GM18520 (cell line): ENCODE results near the gene TEX264.

Experiments used
- ATAC-seq: cut with Tn5 transposase; IDR thresholded peaks from one replicate; pipeline ENCODE4 v1.9.1; 2021; ENCODE audit not compliant: unreplicated experiment

TEX264 gene

GRCh38 chr3:51691949-51692348 is 20.9 kb downstream of the TEX264 start:
- ATAC-seq = no peak

- ATAC-seq = no peak
These were observed 21.9 kb downstream of the TEX264 start for GRCh38 chr3:51692980-51693395.

DNA sequence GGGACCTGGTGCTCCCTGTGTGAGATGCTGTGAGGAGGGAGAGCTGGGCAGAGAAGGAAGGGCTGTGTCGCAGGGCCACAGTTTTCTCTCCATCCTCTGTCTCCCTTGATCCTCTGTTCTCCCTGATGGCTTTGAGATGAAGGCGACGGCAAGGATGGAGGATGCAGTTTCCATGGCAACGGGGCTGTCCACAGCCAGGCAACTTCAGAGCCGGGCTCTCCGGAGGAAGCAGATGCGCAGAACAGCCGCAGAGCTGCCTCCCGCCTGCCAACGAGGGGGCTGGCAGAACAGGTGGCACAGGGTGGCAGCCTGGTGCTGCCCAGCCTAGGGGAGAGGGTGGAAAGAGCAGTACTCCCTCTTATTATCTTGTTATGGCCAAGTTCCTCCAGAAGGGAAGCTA is 25.9 kb downstream of the TEX264 start:
- no peak for ATAC-seq

DNA sequence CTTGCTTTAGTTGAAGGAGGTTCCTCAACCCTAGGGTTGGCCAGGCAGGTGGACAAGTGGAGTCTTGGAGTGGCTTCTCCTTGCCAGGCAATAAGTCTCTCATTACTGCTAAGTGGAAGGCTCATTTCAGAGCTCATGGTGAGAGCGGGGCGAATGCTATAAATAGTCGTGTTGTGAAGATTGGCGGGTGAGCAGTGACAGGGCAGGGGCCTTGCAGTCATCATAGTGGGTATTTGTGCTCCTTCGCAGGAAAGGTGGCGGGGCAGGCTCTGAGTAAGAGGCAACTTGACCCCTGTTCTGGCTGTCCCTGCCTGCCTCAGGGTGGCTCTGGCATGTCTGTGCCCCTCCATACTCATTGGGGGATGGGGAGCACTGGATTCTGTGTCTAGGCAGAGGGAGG is 27.2 kb downstream of the TEX264 start:
- ATAC-seq = no peak

DNA sequence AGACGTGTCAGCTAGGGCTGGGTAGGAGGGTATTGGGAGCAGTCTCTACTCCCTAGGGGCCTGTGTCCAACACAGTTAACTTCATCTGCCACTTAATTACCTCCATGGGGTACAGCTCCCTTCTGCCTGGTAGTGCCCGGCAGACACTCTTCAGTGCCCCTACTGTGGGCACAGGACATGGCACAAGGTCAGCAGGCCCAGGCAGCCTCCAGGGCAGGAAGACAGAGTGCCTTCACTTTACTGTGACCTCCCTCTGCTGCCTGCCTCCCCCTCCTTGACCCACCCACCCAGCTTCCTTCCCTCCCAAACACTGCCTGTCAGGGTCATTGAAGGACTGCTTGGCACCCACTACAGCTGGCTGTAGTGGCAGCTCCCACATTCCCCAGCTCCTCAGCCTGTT is 29.4 kb downstream of the TEX264 start:
- no peak for ATAC-seq

DNA sequence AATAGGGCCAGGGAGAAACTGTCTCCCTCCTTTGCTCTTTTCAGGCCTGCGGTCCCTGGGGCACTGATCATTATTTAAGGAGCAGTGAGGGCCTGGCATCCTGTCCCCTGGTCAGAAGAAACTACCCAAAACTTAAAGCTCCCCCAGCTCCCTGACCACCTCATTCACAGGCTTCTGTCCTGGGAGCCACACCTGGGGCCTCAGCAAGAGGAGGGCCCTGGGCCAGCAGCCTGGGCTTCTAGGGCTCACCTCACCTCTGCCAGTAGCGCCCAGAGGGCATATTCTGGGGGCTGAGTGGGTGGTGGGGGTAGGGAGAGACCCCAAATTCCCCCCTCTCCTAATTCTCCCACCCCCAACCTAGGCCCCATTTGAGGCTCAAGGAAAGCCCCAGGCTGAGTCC is 31.1 kb downstream of the TEX264 start:
- no peak for ATAC-seq

DNA sequence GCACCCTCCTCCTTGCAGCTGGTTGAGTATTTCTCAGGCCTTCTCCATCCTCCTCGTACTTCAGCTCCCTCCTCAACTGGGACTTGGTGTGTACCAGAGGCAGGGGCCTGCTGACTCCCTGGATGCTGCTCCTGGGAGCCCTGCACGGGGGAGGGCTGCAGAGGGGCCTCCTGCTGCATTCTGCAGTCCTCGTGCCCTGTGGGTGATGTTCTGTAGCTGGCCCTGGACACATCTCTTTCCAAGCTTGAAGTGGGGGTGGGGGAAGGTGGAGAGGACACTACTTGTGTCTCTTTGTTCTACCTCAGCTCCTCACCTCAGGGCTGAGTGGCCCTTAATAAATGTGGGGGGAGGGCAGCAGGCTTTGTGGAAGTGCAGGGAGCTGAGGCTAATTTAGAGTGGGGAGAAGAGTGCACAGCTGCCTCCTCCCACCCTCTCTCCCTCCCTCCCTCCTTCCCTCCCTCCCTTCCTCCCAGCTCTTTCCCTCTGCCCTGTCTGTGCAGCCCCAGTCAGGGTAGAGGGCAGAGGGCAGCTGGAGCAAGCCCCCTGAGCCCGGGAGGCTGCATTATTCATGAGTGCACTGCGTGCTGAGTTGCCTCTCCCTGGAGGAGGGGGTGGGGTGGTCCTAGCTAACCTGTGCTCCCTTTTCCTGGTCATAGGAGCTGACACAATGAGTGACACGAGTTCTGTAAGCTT is 32.2 kb downstream of the TEX264 start:
- no peak for ATAC-seq

- no peak for ATAC-seq
These were observed 32.9 kb downstream of the TEX264 start for GRCh38 chr3:51703761-51704510.

DNA sequence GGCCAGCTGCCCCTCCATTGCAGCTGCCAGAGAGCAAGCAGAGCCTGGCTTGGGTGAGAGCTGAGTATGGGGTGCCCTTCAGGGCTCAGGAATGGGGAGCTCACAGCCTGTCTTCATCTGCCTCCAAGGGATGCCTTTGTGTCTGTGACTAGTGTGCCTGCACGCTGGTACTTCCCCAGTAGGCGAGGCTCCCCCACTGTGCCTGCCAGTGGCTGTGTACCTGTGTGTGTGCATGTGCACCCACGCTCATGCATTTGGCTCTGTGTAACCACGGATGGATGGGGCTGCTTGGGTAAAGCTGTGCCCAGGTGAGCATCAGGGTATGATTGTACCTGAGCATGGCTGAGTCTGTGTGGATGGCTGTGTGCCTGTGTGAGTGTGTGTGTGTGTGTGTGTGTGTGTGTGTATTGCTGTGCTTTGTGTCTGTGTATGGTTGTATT is 33.5 kb downstream of the TEX264 start:
- no peak for ATAC-seq

- no peak for ATAC-seq
These were observed 34.4 kb downstream of the TEX264 start for GRCh38 chr3:51705276-51706020.

DNA sequence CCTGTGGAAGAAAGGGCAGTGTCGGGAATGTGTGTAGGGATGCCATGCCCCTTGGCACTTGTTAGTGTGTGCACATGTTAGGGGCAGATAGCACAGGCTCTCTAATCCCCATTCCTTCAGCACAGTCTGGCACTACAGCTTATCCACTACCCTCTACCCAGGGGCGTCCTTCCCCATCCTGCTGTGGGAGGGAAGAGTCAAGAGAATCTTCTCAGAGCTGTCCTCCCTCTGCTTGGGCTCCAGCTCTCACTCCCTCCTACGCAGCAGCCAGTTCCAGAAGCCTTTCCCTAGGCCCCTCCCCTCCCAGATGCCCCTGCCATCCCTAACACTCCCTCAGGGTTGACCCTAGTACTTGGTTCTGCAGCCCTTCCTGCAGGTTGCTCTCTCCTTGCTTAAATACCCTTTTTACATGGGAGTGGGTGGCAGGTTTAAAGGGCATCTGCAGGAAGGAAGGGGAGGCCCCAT is 35.0 kb downstream of the TEX264 start:
- no peak for ATAC-seq

GRCh38 chr3:51706788-51707731 is 36.0 kb downstream of the TEX264 start, which contains the start of gene GRM2:
Gene GRM2 (plus strand): TSS chr3:51707068. CDS start chr3:51708984, 1,916 bp downstream.
- ATAC-seq = no peak

GRCh38 chr3:51708216-51708845 is 37.3 kb downstream of the TEX264 start:
- no peak for ATAC-seq

DNA sequence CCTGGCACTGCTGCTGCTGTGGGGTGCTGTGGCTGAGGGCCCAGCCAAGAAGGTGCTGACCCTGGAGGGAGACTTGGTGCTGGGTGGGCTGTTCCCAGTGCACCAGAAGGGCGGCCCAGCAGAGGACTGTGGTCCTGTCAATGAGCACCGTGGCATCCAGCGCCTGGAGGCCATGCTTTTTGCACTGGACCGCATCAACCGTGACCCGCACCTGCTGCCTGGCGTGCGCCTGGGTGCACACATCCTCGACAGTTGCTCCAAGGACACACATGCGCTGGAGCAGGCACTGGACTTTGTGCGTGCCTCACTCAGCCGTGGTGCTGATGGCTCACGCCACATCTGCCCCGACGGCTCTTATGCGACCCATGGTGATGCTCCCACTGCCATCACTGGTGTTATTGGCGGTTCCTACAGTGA is 38.0 kb downstream of the TEX264 start:
- no peak for ATAC-seq

GRCh38 chr3:51709675-51710074 is 38.6 kb downstream of the TEX264 start:
- no peak for ATAC-seq

DNA sequence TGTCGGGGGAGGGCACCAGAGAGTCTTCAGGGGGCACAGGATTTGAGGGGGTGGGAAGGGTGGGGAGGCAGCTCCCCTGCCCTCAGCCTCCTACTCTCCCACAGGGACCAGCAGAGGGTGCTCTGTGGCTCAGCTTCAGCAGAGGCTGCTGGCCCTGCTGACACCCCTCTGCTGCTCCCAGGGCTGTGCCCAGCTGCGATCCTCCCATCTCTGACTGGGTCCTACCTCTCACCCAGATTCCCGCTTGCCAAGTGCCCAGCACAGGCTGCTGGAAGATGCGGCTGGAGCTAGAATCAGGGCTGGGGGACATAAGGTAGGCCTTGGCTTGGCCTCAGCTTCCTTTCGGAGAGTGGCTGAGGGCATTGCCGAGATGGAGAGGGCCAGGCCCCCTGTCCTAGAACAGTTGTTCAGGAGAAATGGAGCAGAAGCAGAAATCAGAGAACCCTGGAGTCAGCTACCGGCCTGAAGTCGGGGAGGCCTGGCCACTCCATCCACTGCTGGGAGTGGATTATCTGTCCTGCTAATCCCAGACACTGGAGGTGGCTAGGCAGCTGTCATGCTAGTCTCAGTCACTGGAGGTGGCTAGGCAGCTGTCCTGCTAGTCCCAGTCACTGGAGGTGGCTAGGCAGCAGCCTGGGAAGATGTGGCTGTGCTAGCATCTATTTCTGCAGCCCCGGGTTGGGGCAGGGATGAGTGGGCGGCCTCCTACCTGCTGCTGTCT is 39.7 kb downstream of the TEX264 start:
- ATAC-seq = no peak

- ATAC-seq = no peak
These were observed 40.4 kb downstream of the TEX264 start for GRCh38 chr3:51711352-51712037.

DNA sequence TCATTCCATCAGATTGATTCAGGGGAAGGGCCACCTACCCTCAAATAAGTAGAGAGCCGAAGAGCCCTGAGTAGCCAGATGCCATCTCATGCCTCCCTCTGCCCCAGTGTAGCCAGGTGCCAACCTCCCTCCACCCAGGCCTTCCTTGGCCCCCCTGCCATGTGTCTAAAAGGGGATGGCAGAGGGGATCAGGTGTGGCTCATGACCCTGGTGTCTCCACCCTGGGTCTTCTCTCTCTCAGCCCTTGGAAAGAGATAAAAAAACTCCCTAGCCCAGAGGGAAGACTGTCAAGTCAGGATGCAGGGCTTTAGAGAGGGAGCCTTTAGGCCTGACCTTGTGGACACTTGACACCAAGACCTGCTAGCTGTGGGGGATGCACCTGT is 41.0 kb downstream of the TEX264 start:
- ATAC-seq = no peak

- ATAC-seq = no peak
These were observed 41.5 kb downstream of the TEX264 start for GRCh38 chr3:51712511-51712931.
